SJSA1 (cell line): ENCODE measurements around the gene RPAIN. TPM values are rescaled to one million over a fixed set of nuclear protein-coding genes. Genes with fewer than 3 reads are reported as not detected.

ENCODE experiments used
- DNase-seq, 2 experiments: peaks; one replicate each; pipeline ENCODE4 v3.0.0-alpha.2; 2015 to 2020; ENCODE audit warnings: low spot score in 2 of 2, low read depth in 1 of 2
- H3K27ac ChIP-seq: fragments of 250-450 bp; sonication (Bioruptor Pico); 2 replicates; pipeline ENCODE4 v1.5.1; 2020; ENCODE audit warnings: mild to moderate bottlenecking, moderate library complexity
- H3K27me3 ChIP-seq: fragments of 250-450 bp; sonication (Bioruptor Pico); replicated peaks from 2 replicates; pipeline ENCODE4 v1.5.1; 2020; ENCODE audit warnings: mild to moderate bottlenecking, moderate library complexity
- H3K36me3 ChIP-seq: fragments of 250-450 bp; sonication (Bioruptor Pico); 2 replicates; pipeline ENCODE4 v1.5.1; 2020; ENCODE audit warnings: mild to moderate bottlenecking
- H3K4me1 ChIP-seq: fragments of 250-450 bp; sonication (Bioruptor Pico); replicated peaks from 2 replicates; pipeline ENCODE4 v1.6.1; 2021; ENCODE audit warnings: mild to moderate bottlenecking
- H3K4me3 ChIP-seq: fragments of 250-450 bp; sonication (Bioruptor Pico); 2 replicates; pipeline ENCODE4 v1.5.1; 2020; ENCODE audit warnings: mild to moderate bottlenecking
- H3K9me3 ChIP-seq: fragments of 250-450 bp; sonication (Bioruptor Pico); replicated peaks from 2 replicates; pipeline ENCODE4 v1.5.1; 2020; ENCODE audit warnings: mild to moderate bottlenecking
- total RNA-seq: library from RNA; depleted of rRNA; stranded (reverse); fragments of >200 nt; shearing (Covaris generic); gene quantifications from 2 replicates; pipeline ENCODE4 v1.2.3, GENCODE V29; 2014

RPAIN gene
- total RNA-seq, 1 experiment from 2014 or later, result 44.1 TPM

GRCh38 chr17:5437721-5438317 is 17.8 kb downstream of the RPAIN start:
- Histone ChIP-seq H3K36me3 (peaks cover 53% of the 10 kb centered on the region), H3K27ac (0 out of 2 replicates have a peak overlapping the region, but pooled peaks have one; percentile 4), H3K4me3 (peak overlapping the region; percentile 83), H3K9me3 (no peaks in the 10 kb centered on the region), H3K4me1 (peaks cover 7% of the 10 kb centered on the region), H3K27me3 (no peaks in the 10 kb centered on the region)
- peak in 1 of 2 experiments; percentile 2 for DNase-seq

- H3K4me1 ChIP-seq, result peaks cover 7% of the 10 kb centered on the region
- H3K27ac ChIP-seq, result peak within 1 kb of the TSS; percentile 30; the same call in 1 of the 2 replicates
- peak; percentile 86 to 92 for DNase-seq
- no peaks in the 10 kb centered on the region for H3K9me3 ChIP-seq
- H3K36me3 ChIP-seq, result peaks cover 49% of the 10 kb centered on the region
- no peaks in the 10 kb centered on the region for H3K27me3 ChIP-seq
- peak within 1 kb of the TSS; percentile 83 for H3K4me3 ChIP-seq
Measured at GRCh38 chr17:5438716-5439445, 18.9 kb downstream of the RPAIN start, which contains the start of gene C1QBP. TSS of gene C1QBP (minus strand) at chr17:5439155. CDS start at chr17:5439073, 82 bp downstream.

- no peak overlapping the region for H3K27ac ChIP-seq
- H3K36me3 ChIP-seq, result peaks cover 50% of the 10 kb centered on the region
- peaks cover 7% of the 10 kb centered on the region for H3K4me1 ChIP-seq
- no peaks in the 10 kb centered on the region for H3K27me3 ChIP-seq
- H3K9me3 ChIP-seq, result no peaks in the 10 kb centered on the region
- DNase-seq, result no peak
- peak overlapping the region; percentile 83 for H3K4me3 ChIP-seq
Measured at GRCh38 chr17:5439446-5439764, 19.4 kb downstream of the RPAIN start.

GRCh38 chr17:5443728-5444127 is 23.7 kb downstream of the RPAIN start:
- Histone ChIP-seq H3K36me3 (peaks cover 48% of the 10 kb centered on the region), H3K9me3 (no peaks in the 10 kb centered on the region), H3K27me3 (no peaks in the 10 kb centered on the region), H3K4me1 (no peaks in the 10 kb centered on the region), H3K4me3 (no peak overlapping the region), H3K27ac (no peak overlapping the region)
- no peak for DNase-seq

GRCh38 chr17:5444209-5444608 is 24.2 kb downstream of the RPAIN start:
- Histone ChIP-seq H3K4me3 (no peak overlapping the region), H3K27ac (no peak overlapping the region)

GRCh38 chr17:5446786-5447185 is 26.8 kb downstream of the RPAIN start:
- Histone ChIP-seq H3K36me3 (peaks cover 69% of the 10 kb centered on the region), H3K27me3 (no peaks in the 10 kb centered on the region), H3K4me1 (no peaks in the 10 kb centered on the region), H3K4me3 (no peak overlapping the region), H3K27ac (no peak overlapping the region), H3K9me3 (no peaks in the 10 kb centered on the region)
- no peak for DNase-seq

More at GRCh38 chr17:5444209-5444608, 24.2 kb downstream of the RPAIN start:
- Histone ChIP-seq H3K27me3 (no peaks in the 10 kb centered on the region), H3K4me1 (no peaks in the 10 kb centered on the region), H3K9me3 (no peaks in the 10 kb centered on the region), H3K36me3 (peaks cover 49% of the 10 kb centered on the region)
- DNase-seq, result no peak

GRCh38 chr17:5464717-5465507 is 44.9 kb downstream of the RPAIN start:
- H3K27me3 ChIP-seq, result no peaks in the 10 kb centered on the region
- H3K4me1 ChIP-seq, result peaks cover 5% of the 10 kb centered on the region; the same call in 1 of the 2 replicates

GRCh38 chr17:5466295-5466694 is 46.3 kb downstream of the RPAIN start:
- no peak for DNase-seq
- H3K36me3 ChIP-seq, result peaks cover 12% of the 10 kb centered on the region
- H3K27ac ChIP-seq, result no peak overlapping the region
- no peak overlapping the region for H3K4me3 ChIP-seq
- H3K27me3 ChIP-seq, result no peaks in the 10 kb centered on the region
- H3K9me3 ChIP-seq, result no peaks in the 10 kb centered on the region
- peaks cover 5% of the 10 kb centered on the region; the same call in 1 of the 2 replicates for H3K4me1 ChIP-seq

More at GRCh38 chr17:5464717-5465507, 44.9 kb downstream of the RPAIN start:
- DNase-seq, result no peak
- H3K36me3 ChIP-seq, result peaks cover 17% of the 10 kb centered on the region
- no peaks in the 10 kb centered on the region for H3K9me3 ChIP-seq
- no peak overlapping the region for H3K4me3 ChIP-seq
- H3K27ac ChIP-seq, result no peak overlapping the region

GRCh38 chr17:5467416-5467815 is 47.4 kb downstream of the RPAIN start:
- Histone ChIP-seq H3K4me1 (peaks cover 5% of the 10 kb centered on the region; the same call in 1 of the 2 replicates), H3K36me3 (peaks cover 19% of the 10 kb centered on the region; the same call in 1 of the 2 replicates), H3K4me3 (peak overlapping the region; percentile 81), H3K27ac (no peak overlapping the region), H3K9me3 (no peaks in the 10 kb centered on the region), H3K27me3 (no peaks in the 10 kb centered on the region)
- no peak for DNase-seq

GRCh38 chr17:5468075-5468473 is 48.1 kb downstream of the RPAIN start:
- no peaks in the 10 kb centered on the region for H3K27me3 ChIP-seq
- H3K4me1 ChIP-seq, result peaks cover 5% of the 10 kb centered on the region; the same call in 1 of the 2 replicates
- no peak overlapping the region for H3K27ac ChIP-seq
- no peaks in the 10 kb centered on the region for H3K9me3 ChIP-seq
- peaks cover 26% of the 10 kb centered on the region for H3K36me3 ChIP-seq
- DNase-seq, result no peak
- peak overlapping the region; percentile 81 for H3K4me3 ChIP-seq

- Histone ChIP-seq H3K4me3 (no peak overlapping the region), H3K4me1 (no peaks in the 10 kb centered on the region), H3K9me3 (no peaks in the 10 kb centered on the region), H3K27ac (no peak overlapping the region), H3K27me3 (no peaks in the 10 kb centered on the region), H3K36me3 (peaks cover 61% of the 10 kb centered on the region)
- no peak for DNase-seq
Measured at GRCh38 chr17:5472511-5472910, 52.5 kb downstream of the RPAIN start.

GRCh38 chr17:5473906-5474305 is 53.9 kb downstream of the RPAIN start:
- H3K27me3 ChIP-seq, result no peaks in the 10 kb centered on the region
- H3K9me3 ChIP-seq, result no peaks in the 10 kb centered on the region
- peaks cover 71% of the 10 kb centered on the region for H3K36me3 ChIP-seq
- H3K27ac ChIP-seq, result no peak overlapping the region
- no peaks in the 10 kb centered on the region for H3K4me1 ChIP-seq
- no peak overlapping the region for H3K4me3 ChIP-seq
- DNase-seq, result no peak

GRCh38 chr17:5478992-5479391 is 59.0 kb downstream of the RPAIN start:
- Histone ChIP-seq H3K4me3 (no peak overlapping the region), H3K36me3 (peaks cover 96% of the 10 kb centered on the region), H3K27me3 (no peaks in the 10 kb centered on the region), H3K9me3 (no peaks in the 10 kb centered on the region), H3K27ac (no peak overlapping the region), H3K4me1 (no peaks in the 10 kb centered on the region)
- DNase-seq, result no peak
